K562 (cell line): Measurements from ENCODE around the gene PLSCR3. TPM values are rescaled to one million over a fixed set of nuclear protein-coding genes. Genes with fewer than 3 reads are reported as not detected.

Experiments used
- ATAC-seq: fragments of 200-7000 bp; cut with Tn5 transposase; 3 replicates; pipeline ENCODE4 v1.9.1; 2020; ENCODE audit warnings: moderate library complexity
- BruUV-seq: library from RNA; stranded (reverse); fragments of 400-500 nt; replicated peaks from 2 replicates; lab custom pipeline; 2021; lab: Mats Ljungman, UMichigan
- CTCF ChIA-PET: fragments of 300-600 bp; formaldehyde crosslinking; extraction: SDS; loops from one replicate; lab custom pipeline; 2021; ENCODE audit warnings: low intra/inter-chr PET ratio; lab: Yijun Ruan, JAX
- POLR2A ChIA-PET: fragments of 300-600, 350-650 bp; sonication (Branson Sonifier 250); formaldehyde crosslinking; extraction: SDS; loops from one replicate; lab custom pipeline; 2021; ENCODE audit warnings: antibody characterized with exemption, inconsistent platforms; lab: Yijun Ruan, JAX
- DNase-seq, 4 experiments: peaks; one replicate each; pipeline versions ENCODE4 v3.0.0 to v3.0.0-alpha.2; 2011 to 2018; ENCODE audit warnings: low spot score in 3 of 4, mixed read lengths in 3 of 4; ENCODE audit errors: extremely low read depth in 1 of 4
- FAIRE-seq: peaks from 2 replicates; lab custom pipeline; 2011; peaks lifted over from hg19 to GRCh38; lab: Jason Lieb, UNC
- H2AFZ ChIP-seq: 2 replicates; pipeline ENCODE4 v1.6.0; 2011; ENCODE audit warnings: low read depth, low read length, control low read depth, inconsistent platforms
- H3K27ac ChIP-seq: fragments of 200-600 bp; 3 replicates; pipeline ENCODE4 v1.8.0; 2011; ENCODE audit warnings: low read depth, mild to moderate bottlenecking, control low read depth, inconsistent platforms, low read length, moderate library complexity, mixed read lengths; ENCODE audit errors: extremely low read depth
- H3K27me3 ChIP-seq, 2 experiments: fragments of 300-600 bp in 1 of 2; 2 replicates in 1 of 2; 3 replicates in 1 of 2; pipeline versions ENCODE4 v1.6.0 to v1.8.0; 2011; ENCODE audit warnings: inconsistent platforms in 2 of 2, low read length in 2 of 2, mild to moderate bottlenecking in 1 of 2, mixed read lengths in 1 of 2, moderate library complexity in 1 of 2; ENCODE audit not compliant: control insufficient read depth in 2 of 2, insufficient read depth in 2 of 2
- H3K36me3 ChIP-seq: fragments of 300-600 bp; 3 replicates; pipeline ENCODE4 v1.8.0; 2011; ENCODE audit warnings: mild to moderate bottlenecking, low read length, inconsistent platforms; ENCODE audit not compliant: control insufficient read depth, insufficient read depth
- H3K4me1 ChIP-seq, 2 experiments: fragments of 200-600 bp in 1 of 2; replicated peaks in 1 of 2; 2 replicates in 1 of 2; 3 replicates in 1 of 2; pipeline versions ENCODE4 v1.5.1 to v1.8.0; 2011; ENCODE audit warnings: inconsistent platforms in 2 of 2, low read length in 2 of 2, mild to moderate bottlenecking in 1 of 2, mixed read lengths in 1 of 2, moderate library complexity in 1 of 2; ENCODE audit not compliant: control insufficient read depth in 2 of 2, insufficient read depth in 2 of 2
- H3K4me2 ChIP-seq: 2 replicates; pipeline ENCODE4 v1.6.1; 2011; ENCODE audit warnings: low read length, control low read depth, inconsistent platforms, mixed read lengths; ENCODE audit not compliant: insufficient read depth
- H3K4me3 ChIP-seq: fragments of 200-600 bp; sonication (generic), shearing (Covaris generic); 2 replicates; pipeline ENCODE4 v1.5.1; 2016; ENCODE audit warnings: control low read depth, inconsistent platforms
- H3K79me2 ChIP-seq: fragments of 200-600 bp; 3 replicates; pipeline ENCODE4 v1.8.0; 2011; ENCODE audit warnings: low read length, inconsistent platforms; ENCODE audit not compliant: control insufficient read depth, insufficient read depth
- H3K9ac ChIP-seq, 2 experiments: 2 replicates each; pipeline versions ENCODE4 v1.6.0 to v1.6.1; 2011; ENCODE audit warnings: low read depth in 2 of 2, low read length in 2 of 2, control low read depth in 1 of 2, inconsistent platforms in 1 of 2, mild to moderate bottlenecking in 1 of 2, mixed read lengths in 1 of 2; ENCODE audit not compliant: insufficient read depth in 1 of 2
- H3K9me1 ChIP-seq: one replicate; pipeline ENCODE4 v1.6.0; 2011; ENCODE audit warnings: inconsistent platforms, mild to moderate bottlenecking, low read length, moderate library complexity; ENCODE audit not compliant: control insufficient read depth, insufficient read depth
- H3K9me3 ChIP-seq: replicated peaks from 2 replicates; pipeline ENCODE4 v1.5.1; 2011; ENCODE audit warnings: low read depth, low read length, inconsistent platforms; ENCODE audit not compliant: control insufficient read depth, insufficient read depth
- H4K20me1 ChIP-seq: replicated peaks from 2 replicates; pipeline ENCODE4 v1.6.1; 2011; ENCODE audit warnings: low read length, inconsistent platforms, mixed read lengths; ENCODE audit not compliant: control insufficient read depth, insufficient read depth
- RFX1 ChIP-seq: fragments of 450-650 bp; IDR thresholded peaks from 2 replicates; pipeline ENCODE4 v1.6.1; 2016; ENCODE audit warnings: mild to moderate bottlenecking, moderate library complexity
- whole genome bisulfite sequencing: fragments of 100-300 bp; shearing (Covaris generic); methylation state at CpG from one replicate; pipeline ENCODE4 v1.1.6; 2016; ENCODE audit warnings: low coverage, mixed read lengths; ENCODE audit not compliant: insufficient coverage; ENCODE audit errors: missing lambda C conversion rate; 5-methylcytosine and 5-hydroxymethylcytosine counted together
- in situ Hi-C: fragments of 300-500 bp; cut with MboI; formaldehyde crosslinking; loops from 4 replicates; pipeline ENCODE4 v1.15.0; 2018; ENCODE audit warnings: inconsistent platforms, mixed read lengths
- intact Hi-C: fragments of 100-400 bp; cut with micrococcal nuclease; formaldehyde crosslinking; loops from 2 replicates; pipeline ENCODE4 v1.14.2; 2022
- polyA plus RNA-seq, 8 experiments: library from polyadenylated mRNA; depleted of rRNA in 4 of 8; stranded (reverse) in 5 of 8; unstranded in 3 of 8; fragments of >200 nt; fragmentation: Nextera tagmentation in 2 of 8; fragmentation: Illumina TruSeq in 1 of 8; extraction: Ambion mirVana in 2 of 8; extraction: Trizol in 1 of 8; gene quantifications; 2 replicates each; pipeline versions ENCODE4 v1.2.1 to v1.2.3, GENCODE V29; 2011 to 2014; ENCODE audit warnings: inconsistent platforms in 1 of 8, missing spikeins in 1 of 8
- total RNA-seq, 7 experiments: library from RNA; depleted of rRNA in 6 of 7; stranded (reverse); fragments of >200 nt in 6 of 7; fragmentation: Illumina TruSeq in 2 of 7; extraction: Trizol in 2 of 7; gene quantifications; 2 replicates each; pipeline versions ENCODE4 v1.2.1 to v1.2.3, GENCODE V29; 2011 to 2021; ENCODE audit warnings: low replicate concordance in 1 of 7
- TF ChIP-seq, protein P1 (sequence below): fragments of 450-650 bp; IDR thresholded peaks from 2 replicates; pipeline ENCODE4 v1.6.1; 2017; ENCODE audit warnings: antibody characterized with exemption
- TF ChIP-seq, protein P2 (sequence below), 2 experiments: fragments of 150-350 bp in 1 of 2; IDR thresholded peaks; 2 replicates each; pipeline ENCODE4 v1.6.1; 2012 to 2016; ENCODE audit warnings: low read depth in 2 of 2, low read length in 2 of 2, mild to moderate bottlenecking in 1 of 2, moderate library complexity in 1 of 2

PLSCR3 gene
- total and polyA plus RNA-seq, 9 of the 15 experiments (the other 6 are each of a cell fraction or from before 2014, with no cell fraction given): 3.2 to 16.8 (median 4.5) TPM

DNA sequence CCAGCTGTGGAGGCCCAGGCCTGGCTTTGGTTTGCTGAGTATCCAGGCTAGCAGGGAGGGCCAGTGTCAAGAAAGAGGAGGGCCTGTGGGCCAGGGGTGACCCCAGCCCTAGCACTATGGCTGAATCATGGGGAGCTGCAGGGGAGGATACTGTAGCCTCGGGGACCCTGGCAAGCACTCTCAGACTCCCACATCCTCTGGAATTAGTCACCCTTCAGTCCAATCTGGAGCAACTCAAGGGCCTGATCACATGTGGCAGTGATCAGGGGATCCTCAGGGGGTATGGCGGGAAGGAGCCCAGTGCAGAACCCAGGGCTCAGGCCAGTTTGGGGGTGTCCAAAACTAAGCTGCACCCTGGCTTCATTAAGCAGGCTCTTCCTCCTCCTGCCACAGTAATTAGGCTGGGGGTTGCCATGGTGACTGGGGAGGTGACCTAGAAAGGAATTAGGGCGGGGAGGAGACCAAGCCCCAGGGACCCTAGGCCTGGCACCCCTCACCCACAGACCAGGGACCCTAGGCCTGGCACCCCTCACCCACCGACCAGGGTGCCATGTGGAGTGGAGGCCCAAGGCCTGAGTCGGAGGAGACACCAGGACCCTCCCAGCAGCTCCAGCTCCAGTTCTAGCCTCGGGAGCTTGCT, 19.1 kb upstream of the PLSCR3 start:
- ChIA-PET POLR2A (interaction anchor here (1.1 kb wide), 1 partner anchor 8 kb away, joined by 3 read pairs; no protein-coding TSS in a partner anchor), CTCF (no interaction called here)
- H3K27ac ChIP-seq: no peak overlapping the region
- ATAC-seq (no peak), FAIRE-seq (no peak), DNase-seq (no peak)
- no peak overlapping the region for H2AFZ ChIP-seq
- no peaks in the 10 kb centered on the region for H3K9me3 ChIP-seq
- H3K36me3 ChIP-seq: 0 out of 3 replicates have a peak, but pooled peaks cover 3% of the 10 kb centered on the region
- 35% methylated on average over 6 of the region's 6 CpGs for WGBS
- TF ChIP-seq, protein P1, sequence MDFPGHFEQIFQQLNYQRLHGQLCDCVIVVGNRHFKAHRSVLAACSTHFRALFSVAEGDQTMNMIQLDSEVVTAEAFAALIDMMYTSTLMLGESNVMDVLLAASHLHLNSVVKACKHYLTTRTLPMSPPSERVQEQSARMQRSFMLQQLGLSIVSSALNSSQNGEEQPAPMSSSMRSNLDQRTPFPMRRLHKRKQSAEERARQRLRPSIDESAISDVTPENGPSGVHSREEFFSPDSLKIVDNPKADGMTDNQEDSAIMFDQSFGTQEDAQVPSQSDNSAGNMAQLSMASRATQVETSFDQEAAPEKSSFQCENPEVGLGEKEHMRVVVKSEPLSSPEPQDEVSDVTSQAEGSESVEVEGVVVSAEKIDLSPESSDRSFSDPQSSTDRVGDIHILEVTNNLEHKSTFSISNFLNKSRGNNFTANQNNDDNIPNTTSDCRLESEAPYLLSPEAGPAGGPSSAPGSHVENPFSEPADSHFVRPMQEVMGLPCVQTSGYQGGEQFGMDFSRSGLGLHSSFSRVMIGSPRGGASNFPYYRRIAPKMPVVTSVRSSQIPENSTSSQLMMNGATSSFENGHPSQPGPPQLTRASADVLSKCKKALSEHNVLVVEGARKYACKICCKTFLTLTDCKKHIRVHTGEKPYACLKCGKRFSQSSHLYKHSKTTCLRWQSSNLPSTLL: no peak
- TF ChIP-seq, protein P2, sequence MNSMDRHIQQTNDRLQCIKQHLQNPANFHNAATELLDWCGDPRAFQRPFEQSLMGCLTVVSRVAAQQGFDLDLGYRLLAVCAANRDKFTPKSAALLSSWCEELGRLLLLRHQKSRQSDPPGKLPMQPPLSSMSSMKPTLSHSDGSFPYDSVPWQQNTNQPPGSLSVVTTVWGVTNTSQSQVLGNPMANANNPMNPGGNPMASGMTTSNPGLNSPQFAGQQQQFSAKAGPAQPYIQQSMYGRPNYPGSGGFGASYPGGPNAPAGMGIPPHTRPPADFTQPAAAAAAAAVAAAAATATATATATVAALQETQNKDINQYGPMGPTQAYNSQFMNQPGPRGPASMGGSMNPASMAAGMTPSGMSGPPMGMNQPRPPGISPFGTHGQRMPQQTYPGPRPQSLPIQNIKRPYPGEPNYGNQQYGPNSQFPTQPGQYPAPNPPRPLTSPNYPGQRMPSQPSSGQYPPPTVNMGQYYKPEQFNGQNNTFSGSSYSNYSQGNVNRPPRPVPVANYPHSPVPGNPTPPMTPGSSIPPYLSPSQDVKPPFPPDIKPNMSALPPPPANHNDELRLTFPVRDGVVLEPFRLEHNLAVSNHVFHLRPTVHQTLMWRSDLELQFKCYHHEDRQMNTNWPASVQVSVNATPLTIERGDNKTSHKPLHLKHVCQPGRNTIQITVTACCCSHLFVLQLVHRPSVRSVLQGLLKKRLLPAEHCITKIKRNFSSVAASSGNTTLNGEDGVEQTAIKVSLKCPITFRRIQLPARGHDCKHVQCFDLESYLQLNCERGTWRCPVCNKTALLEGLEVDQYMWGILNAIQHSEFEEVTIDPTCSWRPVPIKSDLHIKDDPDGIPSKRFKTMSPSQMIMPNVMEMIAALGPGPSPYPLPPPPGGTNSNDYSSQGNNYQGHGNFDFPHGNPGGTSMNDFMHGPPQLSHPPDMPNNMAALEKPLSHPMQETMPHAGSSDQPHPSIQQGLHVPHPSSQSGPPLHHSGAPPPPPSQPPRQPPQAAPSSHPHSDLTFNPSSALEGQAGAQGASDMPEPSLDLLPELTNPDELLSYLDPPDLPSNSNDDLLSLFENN (IDR thresholded peaks at IDR 0.05; ENCODE audit: low read depth in 2 of 2, low read length in 2 of 2): no peak
- peak; percentile 79 for TF ChIP-seq RFX1
- no peaks in the 10 kb centered on the region for H3K79me2 ChIP-seq
- in situ Hi-C loops: no loop called here
- no peaks in the 10 kb centered on the region for H4K20me1 ChIP-seq
- H3K27me3 ChIP-seq: no peaks in the 10 kb centered on the region
- intact Hi-C loops: no loop called here
- H3K9me1 ChIP-seq: no peaks in the 10 kb centered on the region
- no peak overlapping the region for H3K4me2 ChIP-seq
- no TSS peak for BruUV-seq
- H3K9ac ChIP-seq: no peak overlapping the region
- peaks cover 0 to 16% of the 10 kb centered on the region in 2 experiments; a peak in 2 of 5 replicates for H3K4me1 ChIP-seq
- no peak overlapping the region for H3K4me3 ChIP-seq
